ENCODE results near the gene PKM.
A peak's percentile ranks its signal among the peaks of the same experiment; 100 is the strongest.
"Not testable (repeated sequence)": the region's sequence is repeated elsewhere in the genome, so short reads cannot be mapped to it uniquely, and the experiment has no call there.

The PKM gene

DNA sequence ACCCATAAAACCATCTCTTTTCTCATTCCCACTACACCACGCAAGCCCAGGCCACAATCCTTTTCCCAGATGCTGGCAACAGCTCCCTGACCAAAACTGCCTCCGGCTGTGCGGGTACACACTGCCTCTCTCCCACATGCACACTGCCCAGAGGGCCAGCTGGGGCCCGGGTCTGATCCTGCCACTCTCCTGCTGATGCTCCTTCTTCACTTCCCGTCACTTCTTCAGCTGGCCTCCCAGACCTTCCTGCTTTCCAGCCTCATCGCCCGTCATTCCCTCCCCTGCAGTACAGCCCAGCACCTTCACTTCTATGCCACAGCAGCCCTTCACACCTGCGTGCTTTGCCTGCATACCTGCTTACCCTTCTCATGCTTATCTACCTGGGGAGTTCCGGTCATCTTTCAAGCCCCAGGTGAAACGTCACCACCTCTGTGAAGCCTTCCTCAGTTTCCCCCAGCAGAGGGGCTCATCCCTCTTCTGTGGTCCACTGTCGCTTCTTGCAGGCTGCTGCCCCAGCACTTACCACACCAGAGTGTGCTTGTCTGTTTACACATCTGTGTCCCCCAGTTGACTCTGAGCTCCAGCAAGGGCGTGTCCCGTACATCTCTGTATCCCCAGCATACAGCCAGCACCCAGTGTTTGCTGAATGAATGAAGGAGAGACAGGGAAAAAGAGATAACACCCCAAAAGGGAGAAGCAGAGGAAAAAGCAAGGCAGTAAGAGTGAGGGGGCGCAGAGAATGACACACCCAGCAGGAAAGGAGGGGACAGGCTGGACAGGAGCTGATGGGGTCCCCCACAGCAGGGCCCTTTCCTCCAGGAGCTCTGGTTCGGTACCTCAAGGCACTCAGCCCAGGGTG is 55.6 kb downstream of the PKM start:
- DNase-seq = no peak

DNA sequence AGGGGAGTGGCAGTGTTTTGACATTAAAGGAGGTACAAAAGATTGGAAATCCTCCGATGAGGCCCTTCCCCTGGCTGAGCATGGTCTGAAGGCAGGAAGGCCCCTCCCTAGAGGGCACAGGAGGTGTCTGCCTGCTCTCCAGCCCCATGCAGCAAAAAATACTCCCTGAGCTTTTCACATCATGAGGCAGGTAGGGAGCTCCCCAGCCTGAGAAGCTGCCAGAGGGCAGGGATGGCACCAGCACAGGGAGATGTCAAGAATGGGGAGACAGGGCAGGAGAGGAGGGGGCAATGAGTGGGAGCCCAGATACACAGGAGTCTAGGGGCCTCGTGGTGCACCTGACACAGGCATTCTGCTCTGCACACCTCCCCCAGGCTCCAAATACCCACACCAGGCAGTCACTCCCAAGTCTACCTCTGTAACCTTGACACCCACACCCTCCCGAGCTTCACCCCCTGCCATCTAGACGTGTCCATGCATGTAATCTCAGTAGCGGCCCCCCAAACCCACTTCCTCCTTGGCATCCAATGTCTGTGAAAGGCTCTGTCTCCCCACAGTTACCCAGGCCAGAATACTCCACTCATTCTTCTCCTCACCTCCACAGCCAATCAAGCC is 56.3 kb downstream of the PKM start:
- DNase-seq = no peak

DNA sequence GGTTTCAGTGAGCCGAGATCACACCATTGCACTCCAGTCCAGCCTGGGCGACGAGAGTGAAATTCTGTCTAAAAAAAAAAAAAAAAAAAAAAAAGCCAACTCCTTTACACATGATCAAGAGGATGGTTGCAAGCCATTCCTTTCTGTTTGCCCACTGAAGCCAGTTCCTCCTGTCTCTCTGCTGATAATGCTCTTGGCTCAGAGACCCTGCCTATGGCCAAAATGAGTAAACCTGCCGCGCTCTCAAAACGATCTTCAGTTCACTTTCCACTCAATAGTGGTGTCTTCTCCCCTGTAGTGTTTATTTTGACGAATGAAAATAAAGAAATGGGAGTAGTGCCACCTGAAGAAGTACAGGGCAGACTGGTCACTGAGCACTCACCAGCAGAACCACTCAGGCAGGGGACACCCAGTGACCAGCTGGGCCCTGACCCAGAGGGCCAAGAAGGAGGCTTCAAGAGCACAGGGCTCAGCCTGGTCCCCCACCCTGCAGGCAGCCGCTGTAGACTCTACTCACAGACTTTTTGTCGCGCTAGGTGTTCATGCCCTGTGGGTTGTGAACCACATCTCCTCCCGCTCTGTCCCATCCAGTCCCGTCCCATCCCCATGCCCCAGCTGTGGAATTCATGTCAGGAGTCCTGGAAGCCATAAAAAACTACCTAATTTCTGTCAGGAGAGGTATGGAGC is 57.0 kb downstream of the PKM start:
- DNase-seq = no peak

DNA sequence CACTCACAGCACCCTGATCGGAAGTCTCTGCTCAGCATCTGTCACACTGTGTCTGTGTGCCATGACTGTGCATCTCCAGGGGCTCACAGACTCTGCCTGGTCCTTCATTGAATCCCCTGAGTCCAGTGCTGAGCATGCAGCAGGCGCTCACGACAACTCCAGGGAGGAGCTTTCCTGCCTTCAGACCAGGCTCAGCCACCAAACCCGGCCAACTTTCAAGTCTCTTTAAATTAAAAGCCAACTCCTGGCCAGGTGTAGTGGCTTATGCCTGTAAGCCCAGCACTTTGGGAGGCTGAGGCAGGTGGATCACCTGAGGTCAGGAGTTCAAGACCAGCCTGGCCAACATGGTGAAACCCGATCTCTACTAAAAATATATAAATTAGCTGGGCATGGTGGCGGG is 57.6 kb downstream of the PKM start:
- DNase-seq = no peak

DNA sequence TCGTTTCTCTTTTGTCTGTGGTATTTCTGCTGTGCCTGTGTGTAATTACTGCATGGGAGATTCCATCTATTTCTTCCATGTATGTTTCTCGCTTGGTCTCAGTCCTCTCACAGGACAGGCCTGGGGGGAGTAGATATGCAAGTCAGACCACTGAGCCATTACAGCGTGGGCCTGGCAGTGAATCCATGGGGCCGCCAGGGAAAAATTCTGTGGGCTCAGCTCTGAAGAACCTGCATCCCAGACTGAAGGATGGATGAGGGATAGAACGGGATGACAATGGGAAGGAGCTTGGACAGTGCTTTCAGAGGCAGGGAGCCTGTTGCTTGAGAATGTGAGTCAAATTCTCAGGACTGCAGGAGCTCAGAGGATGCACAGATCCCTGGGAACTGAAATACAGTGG is 58.2 kb downstream of the PKM start:
- no peak for DNase-seq

DNA sequence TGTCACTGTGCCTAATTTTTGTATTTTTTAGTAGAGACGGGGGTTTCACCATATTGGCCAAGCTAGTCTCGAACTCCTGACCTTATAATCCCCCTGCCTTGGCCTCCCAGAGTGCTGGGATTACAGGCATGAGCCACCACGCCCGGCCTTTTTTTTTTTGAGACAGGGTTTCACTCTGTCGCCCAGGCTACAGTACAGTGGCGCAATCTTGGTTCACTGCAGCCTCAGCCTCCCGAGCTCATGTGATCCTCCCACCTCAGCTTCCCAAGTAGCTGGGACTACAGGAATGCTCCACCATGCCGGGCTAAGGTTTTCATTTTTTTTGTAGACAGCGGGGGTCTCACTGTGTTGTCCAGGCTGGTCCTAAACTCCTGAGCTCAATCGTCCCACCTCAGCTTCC is 59.0 kb downstream of the PKM start:
- not testable (repeated sequence) for DNase-seq

DNA sequence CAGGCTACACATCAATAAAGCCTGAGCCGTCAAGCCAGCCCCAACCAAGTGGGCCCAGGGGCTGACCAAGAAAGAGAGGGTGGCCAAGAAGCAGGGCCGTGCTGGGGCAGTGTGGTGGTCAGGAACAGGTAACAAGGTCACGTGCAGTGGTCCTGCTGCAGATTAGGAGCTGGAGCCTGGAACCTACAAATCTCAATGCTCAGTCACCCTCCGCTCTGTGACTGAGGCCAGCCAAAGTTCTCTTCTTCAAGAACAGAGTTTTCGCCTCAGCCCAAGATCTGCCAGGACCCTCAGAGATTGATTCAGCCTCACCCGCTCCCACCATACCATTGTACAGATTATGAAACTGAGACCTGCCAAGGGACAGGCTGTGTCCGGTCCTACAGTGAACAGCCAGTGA is 60.3 kb downstream of the PKM start:
- no peak for DNase-seq

DNA sequence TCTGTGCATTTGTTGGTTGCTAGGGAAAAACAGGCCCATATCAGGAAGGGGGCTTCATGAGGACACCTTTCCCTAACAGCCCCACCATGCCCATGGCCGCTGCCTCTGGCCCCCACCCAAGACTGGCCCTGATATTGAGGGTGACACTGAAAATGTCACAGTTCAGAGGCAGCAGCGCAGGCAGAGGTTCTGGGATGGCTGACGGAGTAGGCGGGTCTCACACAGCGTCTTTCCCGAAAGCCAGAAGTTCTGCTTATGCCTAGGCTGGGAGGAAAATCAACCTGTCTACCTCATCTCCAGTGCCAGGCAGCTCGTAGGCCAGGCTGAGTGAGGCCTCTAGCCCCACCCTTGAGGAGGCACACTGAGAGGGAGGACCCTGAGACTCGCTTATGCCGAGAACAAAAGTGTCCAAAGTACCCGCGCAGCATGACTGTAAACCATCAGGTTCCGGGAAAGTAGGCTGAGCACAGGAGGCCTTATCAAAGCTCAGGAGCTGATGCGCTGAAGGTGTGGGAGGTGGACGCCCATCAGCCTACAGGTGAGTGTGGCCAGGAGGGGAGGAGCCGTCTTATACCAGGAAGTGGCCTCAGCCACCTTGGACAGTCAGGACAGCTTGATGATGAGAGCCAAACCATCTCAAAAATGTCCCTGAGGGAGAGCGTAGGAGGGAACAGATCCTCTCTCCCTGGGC is 60.9 kb downstream of the PKM start:
- DNase-seq = no peak

DNA sequence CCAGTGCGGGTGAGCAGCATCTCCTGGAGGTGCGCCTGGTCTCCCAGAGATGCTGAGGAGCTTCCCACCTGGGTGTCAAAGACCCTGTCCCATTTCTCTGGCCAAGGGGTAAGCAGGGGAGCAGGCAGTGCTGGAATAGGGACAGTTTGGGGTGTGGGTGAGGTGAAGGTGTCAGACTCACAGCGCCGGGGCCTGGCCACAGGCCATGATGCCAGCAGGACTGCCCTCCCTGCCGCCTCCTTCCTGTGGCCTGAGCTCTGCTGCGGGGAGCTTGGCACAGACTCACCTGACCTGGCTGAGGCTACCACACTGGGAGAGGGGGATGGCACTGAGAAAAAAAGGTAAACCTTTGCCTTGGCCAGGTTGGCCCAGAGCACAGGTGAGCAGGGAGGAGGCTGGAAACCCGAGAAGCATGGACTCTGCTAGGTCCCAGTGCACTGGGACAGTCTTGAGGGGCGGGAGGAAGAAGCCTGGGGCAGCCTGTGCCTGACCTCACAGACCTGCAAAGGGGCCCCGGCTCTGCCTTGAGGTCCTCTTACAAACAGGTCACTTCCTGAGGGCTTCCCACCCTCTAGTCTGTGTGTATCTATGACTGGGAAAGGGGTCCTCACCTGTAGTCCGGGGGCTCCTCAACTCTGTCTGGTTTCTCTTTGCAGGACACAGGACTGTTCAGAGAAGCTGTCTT is 61.6 kb downstream of the PKM start:
- DNase-seq = no peak

DNA sequence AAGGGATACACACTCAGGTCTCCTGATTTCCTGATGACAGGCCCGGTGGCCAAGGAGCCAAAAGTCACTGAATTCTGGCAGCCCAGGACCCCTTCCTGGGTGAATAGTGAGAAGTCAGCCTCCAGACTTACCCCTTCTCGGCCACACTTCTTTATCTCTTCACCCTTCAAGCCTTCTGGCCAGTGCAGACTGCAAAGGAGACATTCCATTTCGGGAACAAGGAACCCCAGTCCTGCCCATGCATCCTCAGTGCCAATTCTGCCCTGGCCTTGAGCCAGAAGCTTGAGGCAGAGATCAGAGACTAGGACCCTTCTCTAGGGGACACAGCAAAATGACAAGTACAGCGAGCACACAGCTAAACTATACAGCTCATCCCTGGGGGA is 62.2 kb downstream of the PKM start:
- DNase-seq = no peak

DNA sequence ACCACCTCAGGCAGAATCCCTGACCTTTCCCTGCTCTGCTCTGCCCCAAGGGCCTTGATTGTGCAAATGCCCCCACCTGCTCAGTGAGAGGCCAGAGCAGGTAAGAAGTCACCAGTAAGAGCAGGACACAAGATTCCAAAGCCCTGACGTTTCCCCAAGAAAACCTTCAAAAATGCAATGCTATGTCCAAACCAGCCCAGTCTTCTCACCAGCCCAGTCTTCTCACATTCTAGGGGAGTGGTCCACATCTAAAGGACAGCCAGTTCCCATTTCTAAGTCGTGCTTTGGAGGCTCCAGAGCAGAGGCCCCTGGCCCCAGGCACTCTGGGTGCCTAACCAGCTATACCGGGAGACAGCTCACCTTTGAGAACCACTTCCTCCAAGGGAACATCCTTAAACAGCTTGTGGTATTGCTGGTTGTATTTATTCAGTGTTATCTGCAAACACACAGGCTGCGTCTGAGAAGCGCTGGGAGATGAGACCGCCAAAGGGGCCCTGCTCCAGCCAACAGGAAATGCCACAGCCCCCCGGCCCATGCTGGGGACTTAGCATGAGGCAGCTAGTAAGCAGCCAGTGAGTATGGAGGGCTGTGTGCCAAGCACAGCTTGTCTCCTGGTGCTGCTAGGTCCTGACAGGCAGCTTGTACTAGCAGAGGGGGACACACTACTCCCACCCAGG is 62.7 kb downstream of the PKM start:
- DNase-seq = no peak

DNA sequence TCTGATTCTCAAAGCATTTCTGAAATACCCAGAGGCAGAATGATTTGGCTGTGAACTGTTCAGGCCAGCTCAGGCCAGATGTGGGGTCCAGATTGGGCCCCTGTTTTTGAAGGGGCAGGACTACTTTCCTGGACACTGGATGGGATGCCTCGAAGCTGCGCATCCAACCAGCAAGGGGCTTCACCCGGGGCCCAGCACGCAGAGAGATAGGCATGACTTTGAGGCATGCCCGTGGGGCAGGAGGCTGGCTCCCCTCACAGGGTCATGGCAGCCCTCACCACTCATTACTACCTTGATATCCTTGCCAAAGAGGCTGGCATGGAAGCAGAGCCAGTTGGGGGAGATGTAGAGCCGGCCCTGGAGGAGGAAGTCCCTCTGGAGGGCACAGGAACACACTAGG is 63.5 kb downstream of the PKM start:
- DNase-seq = no peak

DNA sequence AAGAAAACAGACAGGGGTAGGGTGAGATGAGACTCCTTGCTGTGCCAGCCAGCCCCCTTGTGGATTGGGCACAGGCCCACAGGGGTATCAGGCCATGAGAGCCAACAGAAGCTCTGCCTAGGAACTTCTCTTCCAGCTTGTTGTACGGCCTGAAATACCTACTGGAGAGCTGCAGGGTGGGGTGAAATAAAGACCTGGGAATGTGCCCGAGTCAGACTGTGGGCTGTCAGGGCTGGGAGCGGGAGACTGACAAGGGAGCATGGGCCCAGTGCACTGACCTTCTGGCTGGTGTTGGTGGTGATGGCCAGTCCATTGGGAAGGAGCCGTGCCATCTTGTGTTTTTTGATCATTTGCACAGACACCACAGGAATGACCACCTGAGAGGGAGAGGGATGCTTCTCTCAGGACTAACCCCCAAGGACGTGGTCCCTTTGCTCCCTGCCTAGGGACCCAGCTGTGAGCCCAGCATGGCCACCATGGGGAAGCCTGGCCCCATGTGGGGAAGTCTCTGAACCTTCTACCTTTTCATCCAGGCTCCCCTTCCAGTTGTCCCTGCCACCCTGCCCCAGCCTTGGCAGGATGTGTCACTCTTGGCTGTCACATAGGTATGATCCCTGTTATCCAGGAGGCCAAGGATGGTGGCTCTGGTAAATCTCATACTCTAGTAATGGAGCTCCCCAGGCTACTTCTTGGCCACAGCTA is 64.1 kb downstream of the PKM start:
- DNase-seq = no peak

DNA sequence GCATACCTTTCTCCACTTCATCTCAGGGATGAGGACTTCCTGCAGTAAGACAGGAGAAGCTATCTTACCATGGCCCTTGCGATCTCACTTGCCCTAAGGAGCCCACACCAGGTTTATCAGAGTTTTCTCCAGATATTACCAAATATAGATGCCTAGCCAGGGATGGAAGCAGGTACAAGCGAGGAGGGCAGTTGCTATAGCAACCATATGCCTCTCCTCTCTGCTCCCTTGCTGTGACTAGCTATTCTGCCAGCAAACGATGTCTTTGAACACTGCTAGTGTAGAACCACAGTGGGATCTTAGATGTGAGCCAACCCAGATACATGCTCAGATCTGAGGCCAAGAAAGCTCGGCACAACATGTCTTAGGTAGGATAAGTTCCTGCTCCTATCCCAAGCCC is 67.3 kb downstream of the PKM start:
- no peak for DNase-seq

DNA sequence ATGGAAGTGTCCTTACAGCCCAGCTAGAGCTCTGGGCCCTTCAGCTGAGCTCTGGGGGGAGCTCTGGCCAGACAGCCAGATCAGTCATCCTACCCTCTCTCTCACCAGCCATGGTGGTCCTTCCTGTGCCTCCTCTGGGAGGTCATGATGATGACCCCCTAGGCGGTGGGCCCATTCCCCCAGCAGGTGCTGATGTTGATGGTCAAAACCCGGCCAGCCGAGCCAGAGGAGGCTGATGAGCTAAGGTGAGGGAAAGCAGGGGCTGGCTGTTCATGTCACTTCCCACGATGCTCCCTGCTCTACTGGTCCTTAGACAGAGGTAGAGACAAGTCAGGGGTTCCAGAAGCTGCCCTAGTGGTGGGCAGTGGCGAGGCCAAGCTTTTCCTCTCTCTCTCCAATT is 68.4 kb downstream of the PKM start:
- no peak for DNase-seq

DNA sequence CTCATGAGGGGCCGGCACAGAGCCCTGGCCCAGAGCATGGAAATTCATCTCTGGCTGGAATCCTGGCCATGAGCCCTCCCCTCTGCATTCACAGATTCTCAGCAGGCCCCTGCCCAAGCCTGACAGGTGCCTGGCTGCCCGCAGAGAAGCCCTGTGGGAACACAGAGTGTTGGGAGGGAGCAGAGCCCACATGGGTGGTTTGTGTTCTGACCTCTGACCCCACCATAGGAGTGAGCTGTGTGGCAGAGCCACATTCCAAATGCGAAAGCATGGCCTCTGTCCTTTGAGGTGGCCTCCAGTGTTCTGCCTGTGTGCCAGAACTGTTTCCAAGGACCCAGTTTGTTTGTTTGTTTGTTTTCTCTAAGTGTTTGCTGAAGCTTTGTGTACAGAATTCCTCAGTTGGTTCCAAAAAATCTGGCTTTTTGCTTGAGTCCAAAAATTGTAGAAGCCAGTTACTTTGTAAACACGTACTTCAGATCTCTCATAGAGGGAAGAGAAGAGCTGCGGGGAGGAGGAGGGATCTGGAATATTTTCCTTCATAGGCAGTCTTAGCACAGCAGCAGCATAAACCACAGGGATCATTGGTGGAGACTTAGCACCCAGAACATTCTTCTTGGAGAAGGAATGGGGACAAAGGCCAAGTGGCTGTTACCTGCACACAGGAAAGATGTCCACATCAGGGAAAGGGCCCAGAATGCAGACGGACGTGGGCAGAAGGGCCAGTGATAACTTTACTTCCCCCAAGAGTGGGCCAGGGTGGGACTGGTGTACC is 69.4 kb downstream of the PKM start:
- DNase-seq = no peak

DNA sequence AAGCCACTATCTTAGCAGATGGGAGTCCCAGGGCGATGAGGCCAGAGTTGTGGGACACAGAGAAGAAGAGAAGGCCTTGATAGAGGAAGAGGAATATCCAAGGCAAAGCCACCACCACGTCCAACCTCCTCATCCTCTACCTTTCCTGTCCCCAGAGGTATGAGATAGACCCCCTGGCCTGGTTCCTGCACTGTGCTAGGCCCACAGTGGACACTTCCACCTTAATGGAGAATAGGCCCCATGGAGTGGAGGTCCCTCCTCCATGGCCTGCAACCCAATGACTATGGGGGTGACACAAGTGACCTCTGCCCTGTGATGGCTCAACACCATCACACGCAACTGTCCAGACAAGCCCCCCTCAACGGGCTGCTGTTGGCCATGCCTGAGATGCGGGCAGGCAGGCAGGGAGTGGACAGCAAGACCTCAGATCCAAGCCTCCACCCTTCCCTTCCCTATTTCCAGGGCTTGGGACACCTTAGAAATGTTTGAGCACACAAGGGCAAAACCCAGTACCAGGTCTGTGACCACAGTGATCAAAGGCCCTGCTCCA is 70.2 kb downstream of the PKM start:
- DNase-seq = no peak

DNA sequence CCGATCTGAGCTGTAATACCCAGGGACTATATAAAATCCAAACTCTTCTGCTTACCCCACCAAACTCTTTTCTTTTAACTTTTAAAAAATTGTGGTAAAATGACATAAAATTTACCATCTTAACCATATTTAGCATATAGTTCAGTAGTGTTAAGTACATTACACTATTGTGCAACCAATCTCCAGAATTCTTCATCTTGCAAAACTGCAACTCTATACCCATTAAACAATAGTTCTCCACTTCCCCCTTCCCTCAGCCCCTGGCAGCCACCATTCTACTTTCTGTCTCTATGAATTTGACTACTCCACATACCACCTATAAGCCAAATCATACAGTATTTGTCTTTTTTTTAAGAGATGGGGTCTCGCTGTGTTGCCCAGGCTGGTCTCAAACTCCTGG is 74.1 kb downstream of the PKM start:
- no peak for DNase-seq

DNA sequence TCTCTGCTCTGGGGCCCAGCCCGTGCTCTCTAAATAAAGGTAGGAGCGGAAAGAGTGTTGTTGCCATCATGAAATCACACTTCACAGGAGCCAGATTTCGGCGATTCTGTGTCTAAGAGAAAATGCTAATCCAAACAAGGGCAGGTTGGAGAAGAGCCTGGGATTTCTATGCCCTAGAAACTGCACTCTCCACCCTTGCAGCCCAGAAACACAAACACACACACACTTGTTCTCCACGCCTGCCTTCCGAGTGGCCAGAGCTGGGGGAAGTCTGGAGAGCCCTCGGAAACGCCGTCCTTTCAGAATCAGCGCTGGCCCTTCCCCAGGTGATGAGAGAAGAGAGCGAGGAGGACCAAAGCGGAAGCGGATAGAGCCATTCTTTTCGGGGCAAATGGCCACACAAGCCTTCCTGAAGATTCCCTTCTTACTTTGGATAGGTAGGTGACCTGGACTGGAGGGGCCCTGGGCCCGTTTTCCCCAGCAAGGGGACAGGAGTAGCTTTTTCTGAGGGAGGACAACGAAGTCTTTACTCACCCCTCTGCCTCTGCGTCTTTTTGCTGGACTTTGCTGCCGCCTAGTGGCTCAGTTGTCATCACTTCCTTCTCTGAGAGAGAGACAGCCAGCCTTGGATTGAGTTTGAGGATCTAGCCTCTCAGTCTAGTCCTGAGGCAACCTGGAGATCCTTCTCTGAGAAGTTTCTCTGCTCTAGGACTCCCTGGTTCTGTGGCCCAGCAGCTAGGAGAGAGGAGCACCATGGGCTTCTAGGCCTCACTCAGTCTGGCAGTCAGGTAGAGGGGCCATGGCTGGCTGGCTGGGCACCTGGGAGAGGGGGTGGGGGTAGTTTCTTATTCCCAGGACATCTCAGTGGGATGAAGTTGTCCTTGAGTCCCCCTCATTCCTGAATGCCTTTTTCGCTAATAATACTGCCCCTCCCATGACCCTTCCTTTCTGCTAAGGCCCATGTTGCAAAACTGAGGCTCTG is 75.1 kb downstream of the PKM start:
- DNase-seq = peak; percentile 79

All from NCI-H774 (cell line).